ENCODE data around the gene MCF2L2. TPM values are rescaled to one million over a fixed set of nuclear protein-coding genes. Genes with fewer than 3 reads are reported as not detected.

The MCF2L2 gene
- total RNA-seq, 1 experiment from 2014 or later = 5.3 TPM

GRCh38 chr3:183155499-183155898 lies 272.9 kb downstream of the MCF2L2 start:
- no peaks in the 10 kb centered on the region for H3K36me3 ChIP-seq (replicated peaks; ENCODE audit: control insufficient read depth, insufficient read depth, low read length)
- no peak overlapping the region for H3K4me3 ChIP-seq (ENCODE audit: insufficient read depth, low read depth, low read length)
- DNase-seq = no peak
- no peaks in the 10 kb centered on the region for H3K27me3 ChIP-seq (ENCODE audit: control insufficient read depth, insufficient read depth, low read length)

- no peak for DNase-seq
- no peaks in the 10 kb centered on the region for H3K27me3 ChIP-seq (ENCODE audit: control insufficient read depth, insufficient read depth, low read length)
- no peaks in the 10 kb centered on the region for H3K36me3 ChIP-seq (replicated peaks; ENCODE audit: control insufficient read depth, insufficient read depth, low read length)
- H3K4me3 ChIP-seq (ENCODE audit: insufficient read depth, low read depth, low read length) = no peak overlapping the region
Measured at GRCh38 chr3:183153210-183153950, 275.0 kb downstream of the MCF2L2 start.

- H3K27me3 ChIP-seq (ENCODE audit: control insufficient read depth, insufficient read depth, low read length) = no peaks in the 10 kb centered on the region
- no peak for DNase-seq
- no peaks in the 10 kb centered on the region for H3K36me3 ChIP-seq (replicated peaks; ENCODE audit: control insufficient read depth, insufficient read depth, low read length)
- no peak overlapping the region for H3K4me3 ChIP-seq (ENCODE audit: insufficient read depth, low read depth, low read length)
Measured at GRCh38 chr3:183151821-183152351, 276.5 kb downstream of the MCF2L2 start.

- Histone ChIP-seq H3K4me3 (ENCODE audit: insufficient read depth, low read depth, low read length) (no peak overlapping the region), H3K27me3 (ENCODE audit: control insufficient read depth, insufficient read depth, low read length) (no peaks in the 10 kb centered on the region), H3K36me3 (replicated peaks; ENCODE audit: control insufficient read depth, insufficient read depth, low read length) (no peaks in the 10 kb centered on the region)
- no peak for DNase-seq
Measured at GRCh38 chr3:183151086-183151485, 277.3 kb downstream of the MCF2L2 start.

- H3K27me3 ChIP-seq (ENCODE audit: control insufficient read depth, insufficient read depth, low read length) = no peaks in the 10 kb centered on the region
- H3K36me3 ChIP-seq (replicated peaks; ENCODE audit: control insufficient read depth, insufficient read depth, low read length) = no peaks in the 10 kb centered on the region
Measured at GRCh38 chr3:183149915-183150750, 278.3 kb downstream of the MCF2L2 start.

GRCh38 chr3:183148056-183148455 lies 280.4 kb downstream of the MCF2L2 start:
- H3K27me3 ChIP-seq (ENCODE audit: control insufficient read depth, insufficient read depth, low read length) = no peaks in the 10 kb centered on the region
- no peaks in the 10 kb centered on the region for H3K36me3 ChIP-seq (replicated peaks; ENCODE audit: control insufficient read depth, insufficient read depth, low read length)
- no peak for DNase-seq
- no peak overlapping the region for H3K4me3 ChIP-seq (ENCODE audit: insufficient read depth, low read depth, low read length)

More at GRCh38 chr3:183149915-183150750, 278.3 kb downstream of the MCF2L2 start:
- no peak for DNase-seq
- H3K4me3 ChIP-seq (ENCODE audit: insufficient read depth, low read depth, low read length) = no peak overlapping the region

- DNase-seq = no peak
- no peaks in the 10 kb centered on the region for H3K27me3 ChIP-seq (ENCODE audit: control insufficient read depth, insufficient read depth, low read length)
- H3K36me3 ChIP-seq (replicated peaks; ENCODE audit: control insufficient read depth, insufficient read depth, low read length) = no peaks in the 10 kb centered on the region
- no peak overlapping the region for H3K4me3 ChIP-seq (ENCODE audit: insufficient read depth, low read depth, low read length)
Measured at GRCh38 chr3:183144363-183144762, 284.1 kb downstream of the MCF2L2 start.

- H3K36me3 ChIP-seq (replicated peaks; ENCODE audit: control insufficient read depth, insufficient read depth, low read length) = no peaks in the 10 kb centered on the region
- H3K27me3 ChIP-seq (ENCODE audit: control insufficient read depth, insufficient read depth, low read length) = no peaks in the 10 kb centered on the region
- no peak for DNase-seq
- H3K4me3 ChIP-seq (ENCODE audit: insufficient read depth, low read depth, low read length) = no peak overlapping the region
Measured at GRCh38 chr3:183142199-183142598, 286.2 kb downstream of the MCF2L2 start.

GRCh38 chr3:183134844-183135243 lies 293.6 kb downstream of the MCF2L2 start:
- Histone ChIP-seq H3K36me3 (replicated peaks; ENCODE audit: control insufficient read depth, insufficient read depth, low read length) (no peaks in the 10 kb centered on the region), H3K27me3 (ENCODE audit: control insufficient read depth, insufficient read depth, low read length) (no peaks in the 10 kb centered on the region; the same call in 1 of the 2 replicates), H3K4me3 (ENCODE audit: insufficient read depth, low read depth, low read length) (no peak overlapping the region)
- no peak for DNase-seq

- Histone ChIP-seq H3K36me3 (replicated peaks; ENCODE audit: control insufficient read depth, insufficient read depth, low read length) (no peaks in the 10 kb centered on the region), H3K4me3 (ENCODE audit: insufficient read depth, low read depth, low read length) (no peak overlapping the region), H3K27me3 (ENCODE audit: control insufficient read depth, insufficient read depth, low read length) (no peaks in the 10 kb centered on the region; the same call in 1 of the 2 replicates)
- DNase-seq = no peak
Measured at GRCh38 chr3:183132409-183132808, 296.0 kb downstream of the MCF2L2 start.

- no peak overlapping the region for H3K4me3 ChIP-seq (ENCODE audit: insufficient read depth, low read depth, low read length)
- no peak for DNase-seq
- no peaks in the 10 kb centered on the region; the same call in 1 of the 2 replicates for H3K27me3 ChIP-seq (ENCODE audit: control insufficient read depth, insufficient read depth, low read length)
- no peaks in the 10 kb centered on the region for H3K36me3 ChIP-seq (replicated peaks; ENCODE audit: control insufficient read depth, insufficient read depth, low read length)
Measured at GRCh38 chr3:183131735-183132134, 296.7 kb downstream of the MCF2L2 start.

- no peaks in the 10 kb centered on the region; the same call in 1 of the 2 replicates for H3K27me3 ChIP-seq (ENCODE audit: control insufficient read depth, insufficient read depth, low read length)
- no peaks in the 10 kb centered on the region for H3K36me3 ChIP-seq (replicated peaks; ENCODE audit: control insufficient read depth, insufficient read depth, low read length)
- no peak overlapping the region for H3K4me3 ChIP-seq (ENCODE audit: insufficient read depth, low read depth, low read length)
- DNase-seq = no peak
Measured at GRCh38 chr3:183131186-183131725, 297.2 kb downstream of the MCF2L2 start.

- H3K27me3 ChIP-seq (ENCODE audit: control insufficient read depth, insufficient read depth, low read length) = no peaks in the 10 kb centered on the region; the same call in 1 of the 2 replicates
- no peak for DNase-seq
- H3K4me3 ChIP-seq (ENCODE audit: insufficient read depth, low read depth, low read length) = no peak overlapping the region
- no peaks in the 10 kb centered on the region for H3K36me3 ChIP-seq (replicated peaks; ENCODE audit: control insufficient read depth, insufficient read depth, low read length)
Measured at GRCh38 chr3:183129243-183129642, 299.2 kb downstream of the MCF2L2 start.

GRCh38 chr3:183128709-183129108 lies 299.7 kb downstream of the MCF2L2 start:
- DNase-seq = no peak
- Histone ChIP-seq H3K27me3 (ENCODE audit: control insufficient read depth, insufficient read depth, low read length) (no peaks in the 10 kb centered on the region; the same call in 1 of the 2 replicates), H3K4me3 (ENCODE audit: insufficient read depth, low read depth, low read length) (no peak overlapping the region), H3K36me3 (replicated peaks; ENCODE audit: control insufficient read depth, insufficient read depth, low read length) (no peaks in the 10 kb centered on the region)
